ENCODE results near the gene MED22.

The MED22 gene

GRCh38 chr9:133390713-133391112 is 42.8 kb upstream of the MED22 start:
- Histone ChIP-seq H2AFZ (ENCODE audit: low read depth, low read length, severe bottlenecking) (no peak overlapping the region), H3K79me2 (ENCODE audit: insufficient read depth, low read length) (no peaks in the 10 kb centered on the region), H4K20me1 (ENCODE audit: low read depth, low read length) (no peaks in the 10 kb centered on the region), H3K27me3 (ENCODE audit: low read length) (no peaks in the 10 kb centered on the region), H3F3A (ENCODE audit: insufficient read depth) (no peaks in the 10 kb centered on the region), H3K36me3 (ENCODE audit: low read length) (no peaks in the 10 kb centered on the region), H3K9me2 (replicated peaks; ENCODE audit: insufficient read depth, low read length) (no peaks in the 10 kb centered on the region), H3K4me3 (ENCODE audit: insufficient read depth, low read length, poor library complexity, severe bottlenecking) (no peak overlapping the region), H3K9me3 (ENCODE audit: insufficient read depth, low read length) (no peaks in the 10 kb centered on the region), H3K4me2 (ENCODE audit: low read depth, low read length, poor library complexity, severe bottlenecking) (no peak overlapping the region), H3K27ac (ENCODE audit: low read depth, low read length) (no peak overlapping the region), H3K9ac (ENCODE audit: low read length) (no peak overlapping the region)
- TF ChIP-seq CTCF (IDR thresholded peaks at IDR 0.05; ENCODE audit: insufficient read depth, low read length, poor library complexity, severe bottlenecking): no peak
- TF ChIP-seq EZH2phosphoT487 (conservative IDR thresholded peaks at IDR 0.05; ENCODE audit: low read length): no peak

- no peak overlapping the region for H3K9ac ChIP-seq (ENCODE audit: low read length)
- H3K9me3 ChIP-seq (ENCODE audit: insufficient read depth, low read length): no peaks in the 10 kb centered on the region
- no peaks in the 10 kb centered on the region for H3K9me2 ChIP-seq (replicated peaks; ENCODE audit: insufficient read depth, low read length)
- H3F3A ChIP-seq (ENCODE audit: insufficient read depth): no peaks in the 10 kb centered on the region
- H3K27me3 ChIP-seq (ENCODE audit: low read length): no peaks in the 10 kb centered on the region
- H2AFZ ChIP-seq (ENCODE audit: low read depth, low read length, severe bottlenecking): no peak overlapping the region
- H3K27ac ChIP-seq (ENCODE audit: low read depth, low read length): no peak overlapping the region
- H3K36me3 ChIP-seq (ENCODE audit: low read length): no peaks in the 10 kb centered on the region
- H3K4me2 ChIP-seq (ENCODE audit: low read depth, low read length, poor library complexity, severe bottlenecking): no peak overlapping the region
- TF ChIP-seq CTCF (IDR thresholded peaks at IDR 0.05; ENCODE audit: insufficient read depth, low read length, poor library complexity, severe bottlenecking) (no peak), EZH2phosphoT487 (conservative IDR thresholded peaks at IDR 0.05; ENCODE audit: low read length) (no peak)
- no peaks in the 10 kb centered on the region for H4K20me1 ChIP-seq (ENCODE audit: low read depth, low read length)
- H3K79me2 ChIP-seq (ENCODE audit: insufficient read depth, low read length): no peaks in the 10 kb centered on the region
- H3K4me3 ChIP-seq (ENCODE audit: insufficient read depth, low read length, poor library complexity, severe bottlenecking): no peak overlapping the region
These were observed 41.6 kb upstream of the MED22 start for GRCh38 chr9:133389562-133389961.

GRCh38 chr9:133389025-133389557 is 41.2 kb upstream of the MED22 start:
- Histone ChIP-seq H3K9me2 (replicated peaks; ENCODE audit: insufficient read depth, low read length) (no peaks in the 10 kb centered on the region), H2AFZ (ENCODE audit: low read depth, low read length, severe bottlenecking) (no peak overlapping the region), H3K4me2 (ENCODE audit: low read depth, low read length, poor library complexity, severe bottlenecking) (no peak overlapping the region), H3K4me3 (ENCODE audit: insufficient read depth, low read length, poor library complexity, severe bottlenecking) (no peak overlapping the region), H3K36me3 (ENCODE audit: low read length) (no peaks in the 10 kb centered on the region), H3F3A (ENCODE audit: insufficient read depth) (no peaks in the 10 kb centered on the region), H3K9ac (ENCODE audit: low read length) (no peak overlapping the region), H3K27me3 (ENCODE audit: low read length) (no peaks in the 10 kb centered on the region), H3K9me3 (ENCODE audit: insufficient read depth, low read length) (no peaks in the 10 kb centered on the region), H3K27ac (ENCODE audit: low read depth, low read length) (no peak overlapping the region), H4K20me1 (ENCODE audit: low read depth, low read length) (no peaks in the 10 kb centered on the region), H3K79me2 (ENCODE audit: insufficient read depth, low read length) (no peaks in the 10 kb centered on the region)
- no peak for TF ChIP-seq EZH2phosphoT487 (conservative IDR thresholded peaks at IDR 0.05; ENCODE audit: low read length)
- TF ChIP-seq CTCF (IDR thresholded peaks at IDR 0.05; ENCODE audit: insufficient read depth, low read length, poor library complexity, severe bottlenecking): no peak

All from SU-DHL-6 (cell line).